ENCODE measurements around the gene PRRG2.

PRRG2 gene

GRCh38 chr19:49587227-49587626 lies 6.1 kb downstream of the PRRG2 start:
- H3K27ac ChIP-seq (ENCODE audit: extremely low read depth, low read depth, low read length), result no peak overlapping the region
- no peaks in the 10 kb centered on the region for H3K36me3 ChIP-seq (ENCODE audit: control insufficient read depth in 2 of 2, insufficient read depth in 1 of 2, low read length in 2 of 2)
- POLR2A ChIA-PET, result interaction anchor here (0.6 to 0.7 kb wide), 4 partner anchors 28 to 423 kb away, joined by 3 to 7 read pairs (median 4); no protein-coding TSS in a partner anchor
- TF ChIP-seq ZNF157 (tag by site-specific recombination; IDR thresholded peaks at IDR 0.05) (no peak), ZNF362 (tag by site-specific recombination; IDR thresholded peaks at IDR 0.05) (0 out of 2 replicates have a peak, but pooled peaks have one; percentile 26)
- CTCF ChIA-PET, result interaction anchor here (1.5 to 3.6 kb wide), 2 partner anchors 17 to 53 kb away, joined by 7 to 15 read pairs; partner anchors contain the start of gene RRAS
- H3K4me1 ChIP-seq (ENCODE audit: control insufficient read depth, insufficient read depth, low read length), result no peaks in the 10 kb centered on the region
- no peaks in the 10 kb centered on the region for H3K9me3 ChIP-seq (ENCODE audit: control insufficient read depth, insufficient read depth, low read depth, low read length)
- no peak overlapping the region for H3K4me3 ChIP-seq (ENCODE audit: low read depth, low read length)

GRCh38 chr19:49588365-49589122 lies 7.4 kb downstream of the PRRG2 start:
- Histone ChIP-seq H3K9me3 (ENCODE audit: control insufficient read depth, insufficient read depth, low read depth, low read length) (no peaks in the 10 kb centered on the region), H3K36me3 (ENCODE audit: control insufficient read depth in 2 of 2, insufficient read depth in 1 of 2, low read length in 2 of 2) (peaks cover 0 to under 1% of the 10 kb centered on the region in 2 experiments; a peak in 1 of 3 replicates), H3K4me1 (ENCODE audit: control insufficient read depth, insufficient read depth, low read length) (peaks cover 1% of the 10 kb centered on the region), H3K27ac (ENCODE audit: extremely low read depth, low read depth, low read length) (no peak overlapping the region), H3K4me3 (ENCODE audit: low read depth, low read length) (no peak overlapping the region)
- TF ChIP-seq SCRT1 (tag by site-specific recombination; IDR thresholded peaks at IDR 0.05; ENCODE audit: borderline replicate concordance) (peak; percentile 58; the same call in 1 of the 2 replicates), ZFHX2 (tag by site-specific recombination; conservative IDR thresholded peaks at IDR 0.05) (0 out of 2 replicates have a peak, but pooled peaks have one; percentile 5), ZNF184 (tag by site-specific recombination; IDR thresholded peaks at IDR 0.05) (no peak)
- POLR2A ChIA-PET, result interaction anchor here (0.6 to 7.1 kb wide), 4 partner anchors 9 to 161 kb away, joined by 4 to 124 read pairs (median 60); partner anchors contain the start of genes NOSIP, PRRG2, RRAS and SCAF1
- CTCF ChIA-PET, result interaction anchor here (0.6 to 1.5 kb wide), 3 partner anchors 52 to 84 kb away, joined by 3 to 7 read pairs (median 3); partner anchors contain the start of gene RRAS

- no peak overlapping the region for H3K27ac ChIP-seq (ENCODE audit: extremely low read depth, low read depth, low read length)
- H3K4me3 ChIP-seq (ENCODE audit: low read depth, low read length), result no peak overlapping the region
- H3K4me1 ChIP-seq (ENCODE audit: control insufficient read depth, insufficient read depth, low read length), result peaks cover 7% of the 10 kb centered on the region
- TF ChIP-seq SCRT2 (tag by site-specific recombination; IDR thresholded peaks at IDR 0.05) (peak; percentile 65), SCRT1 (tag by site-specific recombination; IDR thresholded peaks at IDR 0.05; ENCODE audit: borderline replicate concordance) (peak; percentile 65; the same call in 1 of the 2 replicates), ZNF704 (tag by site-specific recombination; IDR thresholded peaks at IDR 0.05) (no peak), ZNF544 (tag by site-specific recombination; IDR thresholded peaks at IDR 0.05) (no peak)
- H3K9me3 ChIP-seq (ENCODE audit: control insufficient read depth, insufficient read depth, low read depth, low read length), result no peaks in the 10 kb centered on the region
- CTCF ChIA-PET, result interaction anchor here (1.1 to 1.2 kb wide), 2 partner anchors 83 to 116 kb away, joined by 3 read pairs; partner anchors contain the start of gene FLT3LG
- peaks cover 9 to 10% of the 10 kb centered on the region in 2 experiments for H3K36me3 ChIP-seq (ENCODE audit: control insufficient read depth in 2 of 2, insufficient read depth in 1 of 2, low read length in 2 of 2)
- POLR2A ChIA-PET, result interaction anchor here (0.7 to 7.1 kb wide), 11 partner anchors 10 to 280 kb away, joined by 3 to 124 read pairs (median 5); partner anchors contain the start of genes IRF3, NOSIP, PRMT1 and PRRG2
These were observed 8.4 kb downstream of the PRRG2 start for GRCh38 chr19:49589502-49589905.

GRCh38 chr19:49590071-49590970 lies 9.2 kb downstream of the PRRG2 start:
- Histone ChIP-seq H3K36me3 (ENCODE audit: control insufficient read depth in 2 of 2, insufficient read depth in 1 of 2, low read length in 2 of 2) (peaks cover 14 to 17% of the 10 kb centered on the region in 2 experiments), H3K9me3 (ENCODE audit: control insufficient read depth, insufficient read depth, low read depth, low read length) (no peaks in the 10 kb centered on the region), H3K27ac (ENCODE audit: extremely low read depth, low read depth, low read length) (peak overlapping the region; percentile 99), H3K4me3 (ENCODE audit: low read depth, low read length) (peak overlapping the region; percentile 82), H3K4me1 (ENCODE audit: control insufficient read depth, insufficient read depth, low read length) (peaks cover 7% of the 10 kb centered on the region)
- POLR2A ChIA-PET, result interaction anchor here (0.6 to 7.1 kb wide), 17 partner anchors 9 to 279 kb away, joined by 3 to 124 read pairs (median 4); partner anchors contain the start of genes ALDH16A1, IRF3, NOSIP and PRMT1
- CTCF ChIA-PET, result interaction anchor here (0.6 to 1.3 kb wide), 5 partner anchors 21 to 138 kb away, joined by 3 read pairs; partner anchors contain the start of gene FLT3LG
- peak; percentile 75; the same call in 1 of the 2 replicates for TF ChIP-seq ZSCAN30 (tag by site-specific recombination; IDR thresholded peaks at IDR 0.05)
- 0 out of 2 replicates have a peak, but pooled peaks have one; percentile 28 for TF ChIP-seq KLF10 (tag by site-specific recombination; IDR thresholded peaks at IDR 0.05)
- peak; percentile 89 for TF ChIP-seq ZXDB (tag by site-specific recombination; IDR thresholded peaks at IDR 0.05)
- TF ChIP-seq SCRT2 (tag by site-specific recombination; IDR thresholded peaks at IDR 0.05), result no peak
- peak; percentile 84 for TF ChIP-seq ZNF335 (tag by site-specific recombination; conservative IDR thresholded peaks at IDR 0.05)
- no peak for TF ChIP-seq SCRT1 (tag by site-specific recombination; IDR thresholded peaks at IDR 0.05; ENCODE audit: borderline replicate concordance)
- no peak; the same call in 1 of the 2 replicates for TF ChIP-seq KLF1 (tag by site-specific recombination; IDR thresholded peaks at IDR 0.05)
- TF ChIP-seq SP7 (tag by site-specific recombination; IDR thresholded peaks at IDR 0.05), result peak; percentile 50; the same call in 1 of the 2 replicates
- TF ChIP-seq ZNF23 (tag by site-specific recombination; IDR thresholded peaks at IDR 0.05; ENCODE audit: borderline replicate concordance), result no peak
- peak; percentile 59; the same call in 1 of the 2 replicates for TF ChIP-seq MZF1 (tag by site-specific recombination; IDR thresholded peaks at IDR 0.05; ENCODE audit: borderline replicate concordance)
- TF ChIP-seq ZNF148 (tag by site-specific recombination; IDR thresholded peaks at IDR 0.05; ENCODE audit: borderline replicate concordance), result no peak
- no peak; the same call in 1 of the 2 replicates for TF ChIP-seq ZNF843 (tag by site-specific recombination; IDR thresholded peaks at IDR 0.05)

Data from HEK293 (cell line).